ENCODE data around the gene KCNJ16.

DNA sequence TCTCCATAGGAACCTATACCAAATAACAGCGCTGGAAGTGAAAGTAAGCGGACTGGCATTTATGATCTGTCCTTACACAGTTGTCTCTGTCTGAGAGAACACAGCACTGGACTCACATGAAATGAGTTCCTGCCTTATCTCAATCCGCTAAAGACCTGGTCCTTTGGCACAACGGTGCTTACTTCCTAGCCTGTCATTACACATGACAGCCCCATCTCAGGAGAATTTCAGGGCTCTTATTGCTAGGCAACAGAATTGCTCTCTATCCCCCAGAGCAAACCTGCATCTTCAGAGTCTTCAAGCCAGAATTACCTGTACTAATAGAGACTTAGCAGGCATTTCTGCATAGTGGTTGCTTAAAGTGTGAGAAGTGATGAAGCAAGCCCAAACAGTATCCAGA lies 98.7 kb downstream of the KCNJ16 start:
- TF ChIP-seq CTCF (IDR thresholded peaks at IDR 0.05) (no peak), POLR2AphosphoS5 (IDR thresholded peaks at IDR 0.05; ENCODE audit: low read depth, low read length) (no peak), SIN3A (IDR thresholded peaks at IDR 0.05; ENCODE audit: borderline replicate concordance, insufficient read depth, low read depth, low read length) (no peak), TCF7L2 (IDR thresholded peaks at IDR 0.05; ENCODE audit: low read depth, low read length) (no peak)
- TF ChIP-seq, protein P1, sequence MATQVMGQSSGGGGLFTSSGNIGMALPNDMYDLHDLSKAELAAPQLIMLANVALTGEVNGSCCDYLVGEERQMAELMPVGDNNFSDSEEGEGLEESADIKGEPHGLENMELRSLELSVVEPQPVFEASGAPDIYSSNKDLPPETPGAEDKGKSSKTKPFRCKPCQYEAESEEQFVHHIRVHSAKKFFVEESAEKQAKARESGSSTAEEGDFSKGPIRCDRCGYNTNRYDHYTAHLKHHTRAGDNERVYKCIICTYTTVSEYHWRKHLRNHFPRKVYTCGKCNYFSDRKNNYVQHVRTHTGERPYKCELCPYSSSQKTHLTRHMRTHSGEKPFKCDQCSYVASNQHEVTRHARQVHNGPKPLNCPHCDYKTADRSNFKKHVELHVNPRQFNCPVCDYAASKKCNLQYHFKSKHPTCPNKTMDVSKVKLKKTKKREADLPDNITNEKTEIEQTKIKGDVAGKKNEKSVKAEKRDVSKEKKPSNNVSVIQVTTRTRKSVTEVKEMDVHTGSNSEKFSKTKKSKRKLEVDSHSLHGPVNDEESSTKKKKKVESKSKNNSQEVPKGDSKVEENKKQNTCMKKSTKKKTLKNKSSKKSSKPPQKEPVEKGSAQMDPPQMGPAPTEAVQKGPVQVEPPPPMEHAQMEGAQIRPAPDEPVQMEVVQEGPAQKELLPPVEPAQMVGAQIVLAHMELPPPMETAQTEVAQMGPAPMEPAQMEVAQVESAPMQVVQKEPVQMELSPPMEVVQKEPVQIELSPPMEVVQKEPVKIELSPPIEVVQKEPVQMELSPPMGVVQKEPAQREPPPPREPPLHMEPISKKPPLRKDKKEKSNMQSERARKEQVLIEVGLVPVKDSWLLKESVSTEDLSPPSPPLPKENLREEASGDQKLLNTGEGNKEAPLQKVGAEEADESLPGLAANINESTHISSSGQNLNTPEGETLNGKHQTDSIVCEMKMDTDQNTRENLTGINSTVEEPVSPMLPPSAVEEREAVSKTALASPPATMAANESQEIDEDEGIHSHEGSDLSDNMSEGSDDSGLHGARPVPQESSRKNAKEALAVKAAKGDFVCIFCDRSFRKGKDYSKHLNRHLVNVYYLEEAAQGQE (IDR thresholded peaks at IDR 0.05; ENCODE audit: insufficient read depth in 1 of 2, low read depth in 2 of 2, low read length in 1 of 2) = no peak
